Endothelial cell of umbilical vein (primary cell): ENCODE results near the gene IGSF6.

ENCODE experiments used
- EZH2 ChIP-seq: IDR thresholded peaks from 2 replicates; pipeline ENCODE4 v1.6.1; 2012; ENCODE audit warnings: borderline replicate concordance, low read depth, mild to moderate bottlenecking, moderate library complexity, low read length, inconsistent platforms; ENCODE audit not compliant: severe bottlenecking
- FOS ChIP-seq: IDR thresholded peaks from 2 replicates; pipeline ENCODE4 v1.6.1; 2011; ENCODE audit warnings: mild to moderate bottlenecking, low read length, moderate library complexity, borderline replicate concordance; ENCODE audit not compliant: insufficient read depth
- POLR2A ChIP-seq: IDR thresholded peaks from 2 replicates; pipeline ENCODE4 v1.6.1; 2012; ENCODE audit warnings: low read depth, mild to moderate bottlenecking, control low read depth, low read length
- POLR2AphosphoS5 ChIP-seq: IDR thresholded peaks from 2 replicates; pipeline ENCODE4 v1.6.1; 2012; ENCODE audit warnings: low read depth, mild to moderate bottlenecking, control low read depth, low read length, moderate library complexity; ENCODE audit not compliant: insufficient read depth
- TF ChIP-seq, protein P1 (sequence below), 2 donors: IDR thresholded peaks; 1 replicate in 1 of 2; 2 replicates in 1 of 2; pipeline ENCODE4 v1.5.1; 2011; ENCODE audit warnings: low read length in 2 of 2, mild to moderate bottlenecking in 2 of 2, moderate library complexity in 2 of 2, control low read depth in 1 of 2, inconsistent platforms in 1 of 2, low read depth in 1 of 2; ENCODE audit not compliant: insufficient read depth in 1 of 2; ENCODE audit errors: extremely low read depth in 1 of 2
- TF ChIP-seq, protein P2 (sequence below): IDR thresholded peaks from 2 replicates; pipeline ENCODE4 v1.6.1; 2011; ENCODE audit not compliant: insufficient read depth, insufficient read length

DNA sequence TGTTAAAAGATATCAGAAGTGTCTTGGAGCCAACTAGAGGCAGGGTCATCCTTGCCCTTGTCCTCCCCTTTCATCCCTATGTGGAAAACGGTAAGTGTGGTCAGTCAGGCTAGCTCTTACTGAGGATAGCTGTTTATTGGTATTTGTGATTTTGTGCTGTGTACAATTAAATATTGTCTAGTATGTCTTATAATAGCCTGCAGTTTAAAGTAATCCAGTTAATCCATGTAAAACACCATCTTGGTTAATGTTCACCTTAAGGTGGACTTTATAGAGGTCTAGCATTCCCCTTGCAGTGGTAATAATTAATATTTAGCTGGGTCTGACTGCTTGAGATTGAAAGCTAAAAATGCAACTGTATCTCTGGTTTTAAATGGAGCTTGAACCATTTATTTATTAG, 27.4 kb downstream of the IGSF6 start:
- TF ChIP-seq, protein P1, sequence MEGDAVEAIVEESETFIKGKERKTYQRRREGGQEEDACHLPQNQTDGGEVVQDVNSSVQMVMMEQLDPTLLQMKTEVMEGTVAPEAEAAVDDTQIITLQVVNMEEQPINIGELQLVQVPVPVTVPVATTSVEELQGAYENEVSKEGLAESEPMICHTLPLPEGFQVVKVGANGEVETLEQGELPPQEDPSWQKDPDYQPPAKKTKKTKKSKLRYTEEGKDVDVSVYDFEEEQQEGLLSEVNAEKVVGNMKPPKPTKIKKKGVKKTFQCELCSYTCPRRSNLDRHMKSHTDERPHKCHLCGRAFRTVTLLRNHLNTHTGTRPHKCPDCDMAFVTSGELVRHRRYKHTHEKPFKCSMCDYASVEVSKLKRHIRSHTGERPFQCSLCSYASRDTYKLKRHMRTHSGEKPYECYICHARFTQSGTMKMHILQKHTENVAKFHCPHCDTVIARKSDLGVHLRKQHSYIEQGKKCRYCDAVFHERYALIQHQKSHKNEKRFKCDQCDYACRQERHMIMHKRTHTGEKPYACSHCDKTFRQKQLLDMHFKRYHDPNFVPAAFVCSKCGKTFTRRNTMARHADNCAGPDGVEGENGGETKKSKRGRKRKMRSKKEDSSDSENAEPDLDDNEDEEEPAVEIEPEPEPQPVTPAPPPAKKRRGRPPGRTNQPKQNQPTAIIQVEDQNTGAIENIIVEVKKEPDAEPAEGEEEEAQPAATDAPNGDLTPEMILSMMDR (IDR thresholded peaks at IDR 0.05; ENCODE audit: extremely low read depth in 1 of 2, insufficient read depth in 1 of 2, low read depth in 1 of 2, low read length in 2 of 2) = no peak
- TF ChIP-seq POLR2AphosphoS5 (no peak), POLR2A (no peak), EZH2 (no peak), FOS (no peak)
- TF ChIP-seq, protein P2, sequence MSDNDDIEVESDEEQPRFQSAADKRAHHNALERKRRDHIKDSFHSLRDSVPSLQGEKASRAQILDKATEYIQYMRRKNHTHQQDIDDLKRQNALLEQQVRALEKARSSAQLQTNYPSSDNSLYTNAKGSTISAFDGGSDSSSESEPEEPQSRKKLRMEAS = no peak
